LNCaP clone FGC (cell line): ENCODE results near the gene RPL29.
"Not testable (repeated sequence)": the region's sequence is repeated elsewhere in the genome, so short reads cannot be mapped to it uniquely, and the experiment has no call there.

ENCODE experiments used
- DNase-seq: peaks from one replicate; pipeline ENCODE4 v3.0.0-alpha.2; 2011; ENCODE audit warnings: low read depth
- H3K4me3 ChIP-seq: 2 replicates; pipeline ENCODE4 v1.5.1; 2011; ENCODE audit warnings: mild to moderate bottlenecking, low read depth, low read length, control low read depth
- TF ChIP-seq, protein P1 (sequence below): IDR thresholded peaks from 2 replicates; pipeline ENCODE4 v1.5.1; 2012; ENCODE audit warnings: mild to moderate bottlenecking; ENCODE audit not compliant: control insufficient read depth, insufficient read depth; ENCODE audit errors: extremely low read depth

Gene RPL29

DNA sequence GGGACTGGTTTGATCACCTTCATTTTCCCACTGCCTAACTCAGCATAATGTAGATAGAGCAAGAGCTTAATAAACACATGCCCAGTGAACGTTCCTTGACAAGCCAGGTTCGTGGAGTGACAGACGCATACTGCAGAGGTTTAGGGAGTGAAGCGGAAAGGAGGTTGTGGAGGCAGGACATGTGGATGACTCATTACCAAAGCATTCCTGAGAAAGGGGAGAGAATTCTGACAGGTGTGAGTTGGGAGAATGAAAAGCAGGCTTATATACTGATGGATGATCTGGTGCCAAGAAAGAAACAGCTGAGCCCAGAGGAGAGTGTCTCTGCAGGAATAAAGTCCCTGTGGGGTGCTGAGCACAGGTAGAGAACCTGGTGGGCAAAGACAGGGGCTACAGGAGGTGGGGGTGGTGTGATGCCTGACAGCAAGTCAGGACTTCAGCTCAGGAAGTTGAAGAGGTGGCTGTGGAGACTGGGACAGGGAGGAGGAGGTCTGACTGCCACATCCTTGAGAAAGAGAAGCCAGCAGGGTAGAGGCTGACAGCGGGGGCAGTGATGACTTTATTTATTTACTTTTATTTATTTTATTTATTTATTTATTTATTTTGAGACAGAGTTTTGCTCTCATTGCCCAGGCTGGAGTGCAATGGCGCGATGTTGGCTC, 2.4 kb upstream of the RPL29 start:
- TF ChIP-seq, protein P1, sequence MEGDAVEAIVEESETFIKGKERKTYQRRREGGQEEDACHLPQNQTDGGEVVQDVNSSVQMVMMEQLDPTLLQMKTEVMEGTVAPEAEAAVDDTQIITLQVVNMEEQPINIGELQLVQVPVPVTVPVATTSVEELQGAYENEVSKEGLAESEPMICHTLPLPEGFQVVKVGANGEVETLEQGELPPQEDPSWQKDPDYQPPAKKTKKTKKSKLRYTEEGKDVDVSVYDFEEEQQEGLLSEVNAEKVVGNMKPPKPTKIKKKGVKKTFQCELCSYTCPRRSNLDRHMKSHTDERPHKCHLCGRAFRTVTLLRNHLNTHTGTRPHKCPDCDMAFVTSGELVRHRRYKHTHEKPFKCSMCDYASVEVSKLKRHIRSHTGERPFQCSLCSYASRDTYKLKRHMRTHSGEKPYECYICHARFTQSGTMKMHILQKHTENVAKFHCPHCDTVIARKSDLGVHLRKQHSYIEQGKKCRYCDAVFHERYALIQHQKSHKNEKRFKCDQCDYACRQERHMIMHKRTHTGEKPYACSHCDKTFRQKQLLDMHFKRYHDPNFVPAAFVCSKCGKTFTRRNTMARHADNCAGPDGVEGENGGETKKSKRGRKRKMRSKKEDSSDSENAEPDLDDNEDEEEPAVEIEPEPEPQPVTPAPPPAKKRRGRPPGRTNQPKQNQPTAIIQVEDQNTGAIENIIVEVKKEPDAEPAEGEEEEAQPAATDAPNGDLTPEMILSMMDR: no peak
- no peak for DNase-seq
- H3K4me3 ChIP-seq: no peak overlapping the region

DNA sequence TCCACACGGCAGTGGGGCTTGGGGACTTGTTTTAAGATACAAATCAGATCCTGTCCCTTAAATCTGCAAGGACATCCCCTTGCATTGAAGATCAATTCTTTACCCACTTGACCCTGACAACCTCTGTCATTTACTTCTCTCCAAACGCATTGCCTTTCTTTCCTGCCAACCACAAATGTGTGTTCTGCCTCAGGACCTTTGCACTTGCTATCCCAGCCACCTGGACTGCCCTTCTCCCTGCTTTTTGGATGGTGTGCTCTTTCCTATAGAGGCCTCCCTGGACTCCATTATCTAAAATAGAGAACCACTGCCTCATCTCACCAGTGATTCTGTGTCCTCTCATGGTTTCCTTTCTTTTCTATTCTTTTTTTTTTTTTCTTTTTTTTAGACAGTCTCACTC, 1.5 kb upstream of the RPL29 start:
- H3K4me3 ChIP-seq: no peak overlapping the region
- no peak for DNase-seq
- TF ChIP-seq, protein P1: no peak

DNA sequence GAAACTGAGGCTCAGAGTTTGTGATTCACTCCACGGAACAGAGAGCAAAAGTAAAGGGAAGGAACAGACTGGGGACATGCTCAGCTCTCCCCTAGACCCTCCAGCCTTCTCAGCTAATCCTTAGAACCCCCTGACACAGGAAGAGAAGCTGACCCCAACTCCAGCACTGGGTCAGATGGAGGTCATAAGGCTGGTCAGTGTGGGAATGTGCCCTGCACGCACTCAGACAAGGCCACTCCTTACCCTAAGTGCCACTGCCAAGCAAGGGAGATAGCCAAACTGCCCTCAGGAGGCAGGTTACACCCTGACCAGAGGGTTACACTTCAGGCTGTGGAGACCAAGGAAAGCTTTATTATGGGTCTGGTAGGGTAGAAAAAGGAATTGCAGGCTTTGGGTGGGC, 1.2 kb downstream of the RPL29 start:
- H3K4me3 ChIP-seq: peak overlapping the region; percentile 89
- no peak for DNase-seq
- TF ChIP-seq, protein P1: no peak

DNA sequence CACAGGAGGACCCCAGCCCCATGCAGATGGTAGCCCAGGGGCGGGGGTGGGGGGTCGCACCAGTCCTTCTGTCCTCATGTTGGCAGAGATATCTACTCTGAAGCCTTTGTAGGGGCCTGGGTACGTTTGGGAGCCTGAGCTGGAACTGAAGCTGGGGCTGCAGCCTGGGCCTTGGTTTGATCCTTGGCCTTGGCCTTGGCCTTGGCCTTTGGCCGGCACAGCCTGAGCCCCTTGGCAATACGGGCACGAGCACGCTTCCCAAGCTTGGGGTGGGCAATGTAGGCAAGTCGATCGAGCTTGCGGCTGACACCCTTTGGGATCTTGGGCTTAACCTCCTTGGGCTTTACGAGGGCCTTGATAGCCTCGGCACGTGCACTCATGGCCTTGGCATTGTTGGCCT, 2.0 kb downstream of the RPL29 start:
- H3K4me3 ChIP-seq, DNase-seq: not testable (repeated sequence)

DNA sequence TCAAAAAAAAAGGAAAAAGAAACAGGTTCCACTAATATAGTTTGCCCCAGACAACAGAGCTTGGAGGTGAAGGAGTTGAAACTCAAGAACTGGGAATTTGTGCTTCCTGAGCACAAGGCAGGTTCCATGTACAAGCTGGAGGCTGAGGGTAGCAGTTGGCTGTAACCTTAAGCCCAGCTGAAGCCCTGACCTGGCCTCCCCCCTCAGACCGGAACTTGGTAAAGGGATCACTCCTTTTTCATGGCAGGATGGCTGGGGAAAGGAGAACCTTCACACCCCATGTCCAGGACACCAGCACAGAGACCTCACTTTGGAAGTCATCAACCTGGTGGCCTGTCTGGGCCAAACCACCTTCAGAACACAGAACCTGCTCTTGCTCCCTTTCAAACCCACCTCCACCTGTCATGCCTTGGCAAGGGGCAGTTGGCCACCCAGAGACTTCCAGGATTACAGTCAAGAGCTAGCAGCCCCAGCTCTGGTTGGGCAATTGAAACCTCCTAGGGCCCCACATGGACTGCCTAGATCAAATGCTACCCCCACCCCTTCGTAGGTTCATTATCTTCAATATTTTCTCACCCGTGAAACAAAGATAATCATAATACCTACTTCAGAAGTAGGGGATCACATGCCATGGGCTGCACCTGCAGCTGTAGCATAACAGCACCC, 3.5 kb downstream of the RPL29 start:
- no peak overlapping the region for H3K4me3 ChIP-seq
- TF ChIP-seq, protein P1: no peak
- DNase-seq: no peak

DNA sequence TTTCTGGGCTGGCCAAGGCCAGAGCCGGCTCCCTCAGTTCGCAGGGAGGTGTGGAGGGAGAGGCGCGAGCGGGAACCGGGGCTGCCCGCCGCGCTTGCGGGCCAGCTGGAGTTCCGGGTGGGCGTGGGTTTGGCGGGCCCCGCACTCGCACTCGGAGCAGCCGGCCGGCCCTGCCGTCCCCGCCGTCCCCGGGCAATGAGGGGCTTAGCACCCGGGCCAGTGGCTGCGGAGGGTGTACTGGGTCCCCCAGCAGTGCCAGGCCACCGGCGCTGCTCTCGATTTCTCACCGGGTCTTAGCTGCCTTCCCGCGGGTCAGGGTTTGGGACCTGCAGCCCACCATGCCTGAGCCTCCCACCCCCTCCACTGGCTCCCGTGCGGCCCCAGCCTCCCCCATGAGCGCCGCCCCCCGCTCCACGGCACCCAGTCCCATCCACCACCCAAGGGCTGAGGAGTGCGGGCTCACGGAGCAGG, 5.2 kb downstream of the RPL29 start:
- DNase-seq, H3K4me3 ChIP-seq: not testable (repeated sequence)

DNA sequence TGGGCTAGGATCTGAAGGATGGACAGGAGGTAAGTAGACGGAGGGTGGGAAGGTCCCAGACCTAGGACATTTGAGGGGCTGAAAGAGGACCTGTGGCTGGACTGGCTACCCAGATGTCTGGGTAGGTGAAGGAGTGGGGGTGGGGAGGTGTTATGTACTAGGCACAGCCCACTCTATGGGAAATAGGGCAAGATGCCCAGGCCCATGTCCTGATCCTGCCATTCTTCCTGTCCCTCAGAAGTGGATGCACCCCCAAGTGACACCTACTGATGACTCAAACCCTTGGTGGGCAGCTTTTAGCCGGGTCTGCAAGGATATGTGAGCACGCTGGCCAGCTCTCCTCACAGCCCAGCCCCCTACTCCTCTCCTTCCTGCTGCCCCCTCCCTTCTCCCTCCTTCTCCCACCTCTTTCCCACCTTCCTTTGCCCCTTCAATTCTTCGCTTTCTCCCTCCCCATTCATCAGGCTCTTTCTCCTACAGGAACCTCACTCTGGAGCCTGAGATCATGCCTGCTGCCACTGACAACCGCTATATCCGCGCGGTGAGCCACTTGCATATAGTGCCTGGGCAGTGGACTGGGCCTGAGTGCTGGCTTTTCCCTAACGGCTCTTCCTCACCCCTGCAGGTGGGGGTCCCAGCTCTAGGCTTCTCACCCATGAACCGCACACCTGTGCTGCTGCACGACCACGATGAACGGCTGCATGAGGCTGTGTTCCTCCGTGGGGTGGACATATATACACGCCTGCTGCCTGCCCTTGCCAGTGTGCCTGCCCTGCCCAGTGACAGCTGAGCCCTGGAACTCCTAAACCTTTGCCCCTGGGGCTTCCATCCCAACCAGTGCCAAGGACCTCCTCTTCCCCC, 7.2 kb downstream of the RPL29 start:
- TF ChIP-seq, protein P1: no peak
- no peak for DNase-seq
- no peak overlapping the region for H3K4me3 ChIP-seq

DNA sequence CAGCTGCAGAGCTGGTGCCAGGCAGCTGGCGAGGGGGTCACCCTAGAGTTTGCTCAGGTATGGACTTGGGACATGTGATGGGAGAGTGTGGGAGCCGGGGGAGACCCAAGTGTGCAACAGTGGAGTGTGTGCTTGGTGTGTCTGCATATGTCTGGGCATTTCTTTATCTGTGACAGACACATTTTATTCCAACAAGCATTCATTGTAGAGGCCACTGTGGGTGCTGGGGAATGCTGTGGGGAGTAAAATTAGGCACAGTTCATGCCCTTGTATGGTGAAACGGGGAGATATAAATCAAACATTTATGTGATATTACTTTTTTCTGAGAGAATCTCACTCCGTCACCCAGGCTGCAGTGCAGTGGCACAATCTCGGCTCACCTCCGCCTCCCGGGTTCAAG, 8.1 kb downstream of the RPL29 start:
- H3K4me3 ChIP-seq: no peak overlapping the region
- DNase-seq: no peak
- TF ChIP-seq, protein P1: no peak
